CD4-positive, alpha-beta T cell treated with Interferon gamma for 1 hour (primary cell): ENCODE data around the gene PRSS57.

Experiments
- DNase-seq: peaks from one replicate; pipeline ENCODE4 v3.0.0-alpha.2; 2020

The PRSS57 gene

DNA sequence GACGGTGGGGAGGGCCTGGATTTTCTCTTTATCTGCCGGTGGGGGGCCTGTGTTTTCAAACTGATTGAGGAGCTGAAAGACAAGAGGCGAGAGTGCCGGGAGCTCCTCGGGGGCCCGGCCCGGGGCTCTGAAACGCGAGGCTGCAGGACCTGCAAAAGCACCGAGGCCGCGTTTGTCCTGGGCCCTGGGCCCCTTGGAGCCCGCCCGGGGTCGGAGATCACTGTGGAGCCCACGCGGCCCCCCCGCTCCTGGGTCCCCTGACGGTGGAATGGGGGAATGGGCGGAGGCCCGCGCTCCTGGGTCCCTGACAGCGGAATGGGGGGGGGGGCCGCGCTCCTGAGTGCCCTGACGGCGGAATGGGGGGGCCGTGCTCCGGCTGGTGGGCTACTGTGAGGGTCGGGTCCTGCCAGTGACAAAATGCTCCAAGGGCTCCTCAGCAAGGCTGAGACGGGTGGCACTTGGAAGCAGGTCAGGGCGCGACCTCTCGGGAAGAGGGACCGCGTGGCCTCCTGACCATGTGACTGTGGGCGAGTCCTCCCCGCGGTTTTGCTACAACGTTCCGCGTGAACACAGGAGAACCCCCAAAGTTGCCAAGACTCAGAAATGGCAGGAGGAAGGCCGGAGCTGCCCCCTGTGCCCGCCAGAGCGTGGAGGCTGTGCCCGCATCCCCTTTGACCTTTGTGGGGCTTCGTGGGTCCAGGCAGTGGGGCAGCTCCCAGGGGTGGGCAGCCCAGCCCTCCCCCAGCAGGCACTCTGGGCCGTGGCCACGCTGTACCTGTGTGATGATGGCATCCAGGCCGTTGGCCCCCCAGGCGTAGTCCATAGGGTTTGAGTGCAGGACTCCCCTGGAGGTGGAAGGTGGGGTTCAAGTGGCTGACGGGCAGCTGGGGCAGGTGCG is 46.1 kb downstream of the PRSS57 start:
- no peak for DNase-seq

DNA sequence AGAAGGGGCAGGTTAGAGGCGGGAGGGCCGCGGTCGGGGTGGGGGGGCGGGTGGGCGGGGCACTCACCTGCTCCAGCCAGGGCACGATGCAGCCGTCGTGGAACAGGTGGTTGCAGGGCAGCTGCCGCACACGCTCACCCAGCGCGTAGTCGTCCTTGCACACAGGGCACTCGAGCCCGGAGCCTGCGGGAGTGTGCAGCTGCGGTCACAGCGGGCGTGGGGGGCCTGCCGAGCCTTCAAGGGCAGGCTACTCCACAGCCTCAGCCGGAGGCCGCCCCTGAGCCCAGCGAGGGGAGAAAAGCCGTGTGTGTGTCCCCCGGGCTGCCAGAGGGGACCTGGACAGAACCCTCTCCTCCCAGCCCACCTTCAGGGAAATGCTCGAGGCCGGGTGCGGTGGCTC is 46.9 kb downstream of the PRSS57 start:
- no peak for DNase-seq

DNA sequence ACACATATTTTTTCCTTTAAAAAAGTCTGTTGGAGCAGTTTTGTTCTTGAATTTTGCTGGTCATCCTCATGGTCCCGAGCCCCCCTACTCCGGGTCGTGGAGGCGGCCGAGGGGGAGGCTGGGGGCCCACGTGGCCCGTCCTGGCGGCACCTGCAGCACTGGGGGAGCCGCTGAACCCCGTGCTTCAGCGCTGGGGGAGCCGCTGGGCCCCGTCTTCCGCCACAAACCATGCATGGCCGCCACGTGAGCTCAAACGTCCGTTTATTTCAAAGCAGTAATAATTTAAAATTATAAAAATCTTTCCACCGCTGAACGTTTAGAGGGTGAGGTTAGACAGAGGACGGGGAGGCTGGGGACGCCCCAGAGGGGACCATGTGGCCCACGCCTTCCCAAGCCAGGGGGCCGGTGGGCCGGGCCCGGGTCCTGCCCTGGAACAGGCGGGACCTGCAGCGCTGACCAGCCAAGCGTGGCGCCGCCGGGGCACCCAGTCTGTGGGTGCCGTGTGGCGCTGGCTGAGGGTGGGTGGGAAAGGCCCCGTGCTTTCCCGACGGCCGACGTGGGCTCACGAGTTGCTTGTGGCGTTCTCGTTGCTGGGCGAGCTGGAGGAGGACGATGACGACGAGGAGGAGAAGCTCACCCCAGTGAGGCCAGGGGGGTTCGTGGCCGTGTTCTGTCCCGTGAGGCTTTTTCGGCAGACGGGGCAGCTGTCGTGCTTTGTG is 47.5 kb downstream of the PRSS57 start:
- DNase-seq = no peak

DNA sequence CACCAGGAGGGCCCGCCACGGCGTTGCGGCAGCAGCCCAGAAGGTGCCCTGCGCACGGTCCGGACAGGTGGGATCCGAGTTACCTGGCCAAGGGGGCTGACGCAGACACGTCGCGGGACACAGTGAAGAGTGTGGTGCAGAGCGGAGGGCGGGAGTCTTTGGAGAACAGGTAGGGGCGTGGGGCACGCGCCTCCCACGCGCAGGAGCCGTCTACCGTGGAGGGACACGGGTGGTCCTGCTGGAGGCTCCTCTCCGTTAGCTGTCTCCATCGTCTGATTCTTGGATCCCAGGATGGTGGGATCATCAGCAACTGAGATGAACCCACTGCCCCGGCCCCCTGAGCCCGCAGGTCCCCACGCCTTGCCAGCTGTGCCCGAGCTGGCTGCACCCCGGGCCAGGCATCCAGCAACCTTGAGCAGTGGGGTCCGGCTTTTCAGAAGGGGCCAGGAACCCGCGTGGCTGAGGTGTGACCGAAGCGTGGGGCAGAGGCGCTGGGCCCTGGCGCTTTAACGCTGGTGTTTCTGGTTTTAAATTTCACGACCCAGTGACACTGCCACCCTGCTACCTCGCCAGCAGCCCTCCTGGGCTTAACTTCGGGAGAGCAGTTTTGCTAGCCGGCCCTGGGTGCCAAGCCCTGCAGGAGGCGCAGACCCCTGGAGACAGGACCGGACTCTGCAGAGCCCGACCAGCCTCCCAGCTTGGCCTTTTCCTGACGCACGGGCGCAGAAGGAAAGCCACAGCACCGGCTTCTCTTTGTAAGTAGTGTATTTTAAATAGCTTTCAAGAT is 48.3 kb downstream of the PRSS57 start:
- no peak for DNase-seq

DNA sequence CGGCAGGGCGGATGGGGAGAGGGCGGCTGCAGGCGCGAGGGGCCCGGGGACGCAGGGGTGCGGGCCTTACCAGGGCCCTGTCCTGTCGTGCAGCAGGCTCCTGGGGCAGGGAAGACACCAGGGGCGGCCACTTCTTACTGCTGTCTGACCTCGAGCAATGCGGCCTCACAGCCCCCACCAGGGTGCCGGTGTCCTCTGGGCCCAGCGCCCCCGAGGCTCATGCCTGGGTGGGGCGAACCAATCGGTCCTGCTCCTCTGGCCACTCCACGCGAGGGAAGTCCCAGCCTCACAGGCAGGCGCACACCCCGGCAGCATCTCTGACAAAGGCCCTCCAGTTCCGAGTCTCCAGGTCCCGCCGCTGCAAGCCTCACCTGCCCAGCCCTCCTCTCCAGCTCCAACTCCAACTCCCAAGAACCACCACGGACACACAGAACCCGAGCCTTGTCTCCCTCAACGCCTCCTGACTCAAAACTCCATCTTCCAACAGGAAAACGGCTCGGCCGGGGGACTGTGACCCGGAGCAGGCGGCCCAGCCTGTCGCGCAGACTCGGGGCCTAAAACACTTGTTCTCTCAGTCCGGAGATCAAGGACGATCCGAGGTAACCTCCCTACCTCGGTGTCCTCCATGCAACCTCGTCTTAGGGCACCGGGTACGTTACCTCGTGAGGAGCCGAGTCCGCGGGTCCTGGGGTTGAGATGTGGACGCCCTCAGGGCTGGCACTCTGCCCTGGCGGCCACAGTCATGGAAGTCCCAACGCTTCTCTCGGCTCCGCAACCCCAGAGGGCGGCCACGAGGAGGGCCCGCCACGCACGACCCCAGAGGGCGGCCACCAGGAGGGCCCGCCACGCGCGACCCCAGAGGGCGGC is 49.1 kb downstream of the PRSS57 start:
- no peak for DNase-seq

DNA sequence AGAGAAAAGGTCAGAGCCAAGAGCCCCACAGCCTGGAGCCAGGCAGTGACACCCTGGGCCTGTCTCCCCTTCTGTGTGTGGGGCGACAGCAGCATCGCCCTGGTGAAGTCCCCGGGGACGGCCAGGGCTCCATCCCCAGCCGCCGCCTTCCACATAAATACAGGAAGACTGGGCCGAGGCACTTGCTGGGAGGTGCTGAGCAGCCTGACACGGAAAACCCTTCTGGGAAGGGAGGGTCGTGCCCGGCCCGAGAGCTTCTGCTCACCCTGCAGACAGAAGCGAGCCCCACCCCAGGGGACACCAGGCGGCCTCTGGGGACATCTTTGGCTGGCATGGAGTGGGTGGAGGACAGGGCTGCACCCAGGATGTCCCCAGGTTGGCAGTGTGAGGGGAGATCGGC is 50.5 kb downstream of the PRSS57 start:
- no peak for DNase-seq

DNA sequence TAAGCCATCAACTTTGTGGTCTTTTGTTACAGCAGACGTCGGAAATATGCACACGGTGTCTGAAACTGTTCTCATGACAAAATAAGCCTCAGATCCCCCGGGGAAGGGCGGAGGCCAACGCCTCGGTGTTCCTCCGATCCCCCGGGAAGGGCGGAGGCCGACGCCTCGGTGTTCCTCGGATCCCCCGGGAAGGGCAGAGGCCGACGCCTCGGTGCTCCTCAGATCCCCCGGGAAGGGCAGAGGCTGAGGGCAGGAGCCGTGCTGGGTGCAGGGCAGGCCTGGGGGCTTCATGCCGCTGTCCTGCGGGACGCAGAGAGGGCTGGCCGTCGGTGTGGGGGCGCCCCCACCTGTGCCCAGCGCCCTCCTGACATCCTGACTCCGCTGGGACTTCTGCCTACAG is 50.9 kb downstream of the PRSS57 start:
- DNase-seq = no peak

DNA sequence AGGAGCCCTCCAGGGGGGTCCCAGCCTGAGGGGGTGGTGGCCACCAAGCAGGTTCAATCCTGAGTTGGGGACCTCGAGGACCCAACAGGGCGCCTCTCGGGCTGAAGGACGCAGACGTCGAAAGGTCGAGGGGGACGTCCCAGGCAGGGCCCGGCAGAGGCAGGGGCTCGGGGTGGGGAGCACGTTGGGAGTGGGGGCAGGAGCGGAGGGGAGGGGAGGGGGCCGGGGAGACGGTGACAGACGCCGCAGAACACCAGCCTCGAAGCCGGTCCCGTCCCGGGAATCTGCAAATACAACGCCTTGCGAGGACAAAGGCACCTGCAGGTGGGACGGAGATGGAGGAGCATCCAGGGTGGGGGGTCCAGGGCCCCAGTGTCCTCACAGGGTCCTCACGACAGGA is 51.5 kb downstream of the PRSS57 start:
- no peak for DNase-seq

DNA sequence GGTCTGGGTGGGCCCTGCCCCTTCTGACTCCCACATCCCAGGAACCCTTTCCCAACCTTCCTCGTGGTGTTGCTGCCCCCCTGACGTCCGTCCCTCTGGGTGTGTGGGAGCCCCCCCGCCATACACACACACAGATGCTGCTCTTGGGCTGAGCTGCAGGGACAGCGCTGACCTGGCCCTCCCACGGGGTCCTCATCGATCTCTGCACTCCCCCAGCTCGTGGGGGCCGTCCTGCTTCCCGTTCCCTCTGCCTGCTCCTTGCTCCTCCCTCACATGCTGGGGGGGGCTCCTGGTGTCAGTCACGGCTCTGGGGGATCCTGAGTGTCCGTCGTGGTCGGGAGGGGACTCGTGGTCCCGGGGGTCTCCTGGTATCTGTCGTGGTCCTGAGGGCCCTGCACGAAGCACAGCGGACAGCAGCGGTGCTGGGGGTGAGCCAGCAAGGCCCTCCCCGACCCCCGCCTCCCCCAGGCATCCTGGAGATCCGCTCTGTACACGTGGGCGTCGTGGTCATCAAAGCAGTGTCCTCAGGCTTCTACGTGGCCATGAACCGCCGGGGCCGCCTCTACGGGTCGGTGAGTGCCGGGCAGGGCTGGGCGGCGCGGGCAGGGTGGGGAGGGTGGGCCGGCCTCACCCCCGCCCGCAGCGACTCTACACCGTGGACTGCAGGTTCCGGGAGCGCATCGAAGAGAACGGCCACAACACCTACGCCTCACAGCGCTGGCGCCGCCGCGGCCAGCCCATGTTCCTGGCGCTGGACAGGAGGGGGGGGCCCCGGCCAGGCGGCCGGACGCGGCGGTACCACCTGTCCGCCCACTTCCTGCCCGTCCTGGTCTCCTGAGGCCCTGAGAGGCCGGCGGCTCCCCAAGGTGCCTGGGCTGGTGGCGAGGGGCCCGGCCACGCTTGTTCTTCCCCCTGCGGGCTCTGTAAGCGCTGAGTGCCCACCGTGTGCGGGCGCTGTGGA is 52.2 kb downstream of the PRSS57 start:
- DNase-seq = no peak

DNA sequence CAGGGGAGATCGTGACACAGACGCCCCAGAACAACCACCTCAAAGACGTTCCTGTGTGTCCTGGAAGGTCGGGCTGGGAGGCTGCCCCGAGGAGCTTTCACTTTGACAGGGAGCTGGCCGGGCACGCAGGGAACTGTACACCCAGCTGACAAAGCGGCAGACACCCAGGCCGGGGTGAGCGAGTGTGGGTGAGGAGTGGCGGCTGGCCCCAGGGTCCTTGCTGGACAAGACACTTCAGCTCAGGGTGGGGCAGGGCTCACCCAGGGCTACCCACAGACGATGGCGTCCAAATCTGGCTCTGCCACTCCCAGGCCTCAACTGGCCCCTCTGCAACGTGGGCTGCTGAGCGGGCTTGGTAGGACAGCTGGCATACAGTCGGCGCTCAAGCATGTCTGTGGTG is 53.5 kb downstream of the PRSS57 start:
- no peak for DNase-seq

DNA sequence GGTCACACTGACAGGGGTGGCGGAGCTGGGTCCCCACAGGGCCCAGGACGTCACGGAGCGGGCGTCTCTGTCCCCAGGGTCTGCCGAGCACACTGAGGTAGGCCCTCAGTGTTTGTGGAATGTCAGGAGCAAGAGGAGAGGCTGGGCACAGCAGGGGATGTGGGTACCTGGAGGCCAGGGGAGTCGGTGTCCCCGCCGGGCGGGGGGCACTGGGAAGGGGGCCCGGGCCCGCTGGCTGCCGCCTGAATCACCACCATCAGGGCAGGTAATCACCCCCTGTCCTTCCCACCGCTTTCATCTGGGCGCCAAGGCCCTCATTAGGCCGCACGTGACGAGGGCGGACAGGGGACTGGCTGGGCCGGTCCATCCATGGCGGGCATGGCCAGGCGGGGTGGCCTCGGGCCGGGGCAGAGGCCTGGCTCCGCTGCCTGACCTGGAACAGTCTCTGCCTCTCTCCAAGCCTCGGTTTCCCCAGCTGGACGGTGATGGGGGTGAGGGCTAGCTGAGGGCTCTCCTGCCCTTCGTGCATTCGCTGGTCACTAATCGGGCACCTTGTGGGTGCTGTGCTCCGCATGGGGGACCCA is 54.6 kb downstream of the PRSS57 start:
- no peak for DNase-seq

DNA sequence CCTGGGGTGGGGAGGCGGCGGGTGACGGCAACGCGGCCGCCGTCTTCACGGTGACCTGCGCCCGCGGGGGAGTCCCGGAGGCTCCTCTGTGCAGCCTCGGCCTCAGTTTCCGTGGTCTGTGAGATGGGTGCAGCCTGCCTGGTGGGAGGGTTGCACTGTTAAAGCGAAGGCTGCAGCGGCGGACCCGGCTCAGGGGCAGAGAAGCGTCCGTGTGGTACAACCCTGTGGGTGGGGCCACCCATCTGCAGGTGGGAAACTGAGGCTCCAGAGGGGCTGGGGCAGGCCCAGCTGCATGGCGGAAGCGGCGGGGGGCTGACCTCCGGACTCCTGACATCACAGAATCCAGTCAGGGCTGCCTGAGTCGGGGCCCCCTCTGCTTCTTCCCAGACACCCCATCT is 55.1 kb downstream of the PRSS57 start:
- no peak for DNase-seq

DNA sequence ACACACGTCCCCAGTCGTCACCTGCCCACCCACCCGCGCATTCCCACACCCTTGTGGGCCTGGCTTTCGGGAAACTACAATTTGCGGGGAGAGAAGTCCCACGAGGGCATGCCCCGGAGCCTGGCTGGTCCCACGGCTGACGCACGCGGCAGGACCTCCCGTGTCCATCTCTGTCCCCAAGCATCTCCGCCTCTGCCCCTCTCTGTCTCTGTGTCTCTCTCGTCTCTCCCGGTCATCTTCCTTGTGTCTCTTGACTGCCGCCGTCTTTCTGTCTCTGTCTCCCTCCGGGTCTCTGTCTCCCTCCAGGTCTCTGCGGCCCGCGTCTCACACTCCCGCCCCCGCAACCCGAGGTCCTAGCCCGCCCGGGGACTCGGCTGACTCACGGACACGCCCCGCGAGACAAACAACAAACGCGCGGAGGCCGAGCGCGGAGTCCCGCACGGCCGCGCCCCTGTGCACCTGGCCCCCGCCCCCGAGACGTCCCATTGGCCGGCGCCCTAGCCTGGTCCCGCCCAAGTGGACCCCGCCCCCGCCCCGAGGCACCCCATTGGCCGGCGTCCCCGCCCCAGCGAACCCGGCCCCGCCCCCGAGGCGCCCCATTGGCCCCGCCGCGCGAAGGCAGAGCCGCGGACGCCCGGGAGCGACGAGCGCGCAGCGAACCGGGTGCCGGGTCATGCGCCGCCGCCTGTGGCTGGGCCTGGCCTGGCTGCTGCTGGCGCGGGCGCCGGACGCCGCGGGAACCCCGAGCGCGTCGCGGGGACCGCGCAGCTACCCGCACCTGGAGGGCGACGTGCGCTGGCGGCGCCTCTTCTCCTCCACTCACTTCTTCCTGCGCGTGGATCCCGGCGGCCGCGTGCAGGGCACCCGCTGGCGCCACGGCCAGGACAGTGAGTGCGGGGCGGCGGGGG is 55.7 kb downstream of the PRSS57 start, which contains the start of gene FGF22:
TSS of gene FGF22 (plus strand) at position 627 of the 908 bp plus-strand sequence. CDS start at position 674, 47 bp downstream.
- peak; percentile 92 for DNase-seq

DNA sequence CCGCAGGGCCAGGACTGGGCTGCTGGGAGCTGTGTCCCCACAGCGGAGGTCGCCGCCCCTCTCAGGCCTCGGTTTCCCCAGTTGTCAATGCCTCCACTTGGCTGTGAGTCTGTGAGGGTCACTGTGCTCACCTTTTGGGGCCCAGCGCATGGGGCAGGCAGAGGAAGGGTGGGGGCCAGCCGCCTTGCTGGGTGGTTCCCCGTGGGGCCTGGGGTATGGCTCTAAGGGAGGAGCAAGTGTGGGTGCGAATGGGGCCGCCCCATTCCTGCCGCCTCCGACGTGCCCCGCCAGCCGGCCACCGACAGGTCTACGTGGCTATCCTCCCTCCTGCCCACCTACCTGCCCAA is 56.4 kb downstream of the PRSS57 start:
- no peak for DNase-seq
